Vagina (tissue), 2 donors: Measurements from ENCODE around the gene PCNX2. TPM values are rescaled to one million over a fixed set of nuclear protein-coding genes. Genes with fewer than 3 reads are reported as not detected.

Experiments used
- DNase-seq, 2 donors: peaks; one replicate each; pipeline ENCODE4 v3.0.0-alpha.2; 2017; ENCODE audit errors: extremely low spot score in 2 of 2
- H3K27ac ChIP-seq: fragments of 200-600 bp; sonication (generic); one replicate; pipeline ENCODE4 v1.5.1; 2019
- H3K27me3 ChIP-seq: fragments of 200-600 bp; sonication (generic); one replicate; pipeline ENCODE4 v1.5.1; 2019
- H3K36me3 ChIP-seq, 2 donors: fragments of 200-600 bp; sonication (generic); one replicate each; pipeline ENCODE4 v1.5.1; 2017 to 2019
- H3K4me1 ChIP-seq: fragments of 200-600 bp; sonication (generic); one replicate; pipeline ENCODE4 v1.5.1; 2019
- H3K4me3 ChIP-seq, 2 donors: fragments of 200-600 bp; sonication (generic); 1 replicate in 1 of 2; 2 replicates in 1 of 2; pipeline ENCODE4 v1.5.1; 2016 to 2019
- H3K9me3 ChIP-seq: fragments of 200-600 bp; sonication (generic); one replicate; pipeline ENCODE4 v1.5.1; 2019
- CTCF ChIP-seq, 3 experiments: fragments of 450-650 bp in 2 of 3; fragments of 200-600 bp in 1 of 3; sonication (generic) in 1 of 3; IDR thresholded peaks; one replicate each; pipeline ENCODE4 v1.5.1; 2017 to 2019; ENCODE audit warnings: antibody characterized with exemption in 3 of 3, mild to moderate bottlenecking in 2 of 3, moderate library complexity in 2 of 3
- POLR2A ChIP-seq, 2 donors: fragments of 450-650 bp; IDR thresholded peaks; one replicate each; pipeline ENCODE4 v1.6.1; 2017; ENCODE audit warnings: antibody characterized with exemption in 2 of 2, mild to moderate bottlenecking in 2 of 2, moderate library complexity in 2 of 2
- POLR2AphosphoS5 ChIP-seq, 2 donors: sonication (generic); formaldehyde crosslinking; IDR thresholded peaks; one replicate each; pipeline ENCODE4 v1.9.0; 2017; ENCODE audit warnings: antibody characterized with exemption in 2 of 2, mild to moderate bottlenecking in 2 of 2, low read depth in 1 of 2; ENCODE audit not compliant: insufficient read depth in 1 of 2
- intact Hi-C: fragments of 100-400 bp; cut with DNase I; formaldehyde crosslinking; loops from one replicate; pipeline ENCODE4 v1.15.1; 2023
- total RNA-seq: library from RNA; depleted of rRNA; stranded (reverse); fragments of >200 nt; gene quantifications from one replicate; pipeline ENCODE4 v1.2.3, GENCODE V29; 2016

Gene PCNX2
- total RNA-seq, 1 donor from 2014 or later = 29.2 TPM

GRCh38 chr1:233251201-233251720, 44.3 kb downstream of the PCNX2 start:
- Histone ChIP-seq H3K36me3 (peaks cover 0 to 4% of the 10 kb centered on the region in 2 donors), H3K4me3 (no peak overlapping the region), H3K4me1 (peaks cover 15% of the 10 kb centered on the region), H3K27me3 (no peaks in the 10 kb centered on the region), H3K27ac (no peak overlapping the region), H3K9me3 (no peaks in the 10 kb centered on the region)
- TF ChIP-seq POLR2AphosphoS5 (IDR thresholded peaks at IDR 0.05; ENCODE audit: insufficient read depth in 1 of 2, low read depth in 1 of 2) = no peak
- no peak for TF ChIP-seq POLR2A (IDR thresholded peaks at IDR 0.05)
- no peak for TF ChIP-seq CTCF (IDR thresholded peaks at IDR 0.05)
- no peak for DNase-seq
- intact Hi-C loops = no loop called here

DNA sequence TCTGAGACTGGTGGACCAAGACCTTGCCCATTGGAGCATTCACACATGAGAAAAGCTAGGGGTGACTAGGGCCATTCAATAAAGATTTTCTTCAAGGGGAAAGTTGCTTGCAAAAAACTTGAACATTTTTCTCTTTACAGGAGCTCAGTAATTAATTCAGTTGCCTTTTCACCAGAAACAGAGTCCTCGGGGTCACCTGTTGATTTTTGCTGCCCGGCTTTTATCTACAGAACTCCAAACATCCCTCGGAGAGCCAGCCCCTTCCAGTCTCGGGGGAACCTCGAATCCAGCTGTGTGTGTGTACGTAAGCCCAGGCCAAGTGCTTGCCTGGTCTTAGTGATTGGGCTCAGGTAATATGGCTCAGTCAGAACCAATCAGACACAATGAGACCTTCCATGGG, 47.5 kb downstream of the PCNX2 start:
- no peaks in the 10 kb centered on the region for H3K9me3 ChIP-seq
- no peaks in the 10 kb centered on the region for H3K27me3 ChIP-seq
- no peak for TF ChIP-seq POLR2A (IDR thresholded peaks at IDR 0.05)
- TF ChIP-seq POLR2AphosphoS5 (IDR thresholded peaks at IDR 0.05; ENCODE audit: insufficient read depth in 1 of 2, low read depth in 1 of 2) = no peak
- no peak for TF ChIP-seq CTCF (IDR thresholded peaks at IDR 0.05)
- no peak overlapping the region for H3K27ac ChIP-seq
- H3K4me1 ChIP-seq = peaks cover 14% of the 10 kb centered on the region
- intact Hi-C loops = loop anchor here (10.0 kb wide), 1 partner anchor 1493 kb away; no protein-coding TSS in a partner anchor
- H3K4me3 ChIP-seq = no peak overlapping the region
- H3K36me3 ChIP-seq = peaks cover 0 to 4% of the 10 kb centered on the region in 2 donors
- no peak for DNase-seq

DNA sequence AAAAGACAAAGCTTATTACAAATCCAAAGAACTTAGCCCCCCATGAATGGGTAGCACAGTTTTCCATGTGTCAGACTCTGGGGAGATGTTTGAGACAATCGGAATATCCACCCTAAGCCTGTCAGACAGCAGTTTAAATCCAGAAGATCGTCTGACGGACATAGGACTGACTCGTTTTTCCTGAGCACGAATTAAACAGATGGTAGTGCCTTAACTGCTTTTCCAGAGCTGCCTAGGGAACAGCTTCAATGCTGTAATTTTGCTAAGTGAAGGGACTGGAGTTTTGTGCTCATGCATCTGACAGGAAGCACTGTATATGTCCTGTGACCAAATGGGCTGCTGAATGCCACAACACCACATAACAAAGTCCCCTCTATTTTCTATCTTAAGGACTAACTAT, 48.6 kb downstream of the PCNX2 start:
- no peak for DNase-seq
- no peak for TF ChIP-seq CTCF (IDR thresholded peaks at IDR 0.05)
- TF ChIP-seq POLR2AphosphoS5 (IDR thresholded peaks at IDR 0.05; ENCODE audit: insufficient read depth in 1 of 2, low read depth in 1 of 2) = no peak
- peaks cover 15% of the 10 kb centered on the region for H3K4me1 ChIP-seq
- no peaks in the 10 kb centered on the region for H3K27me3 ChIP-seq
- H3K4me3 ChIP-seq = no peak overlapping the region
- H3K27ac ChIP-seq = no peak overlapping the region
- no peaks in the 10 kb centered on the region for H3K9me3 ChIP-seq
- intact Hi-C loops = loop anchor here (10.0 kb wide), 1 partner anchor 1492 kb away; no protein-coding TSS in a partner anchor
- H3K36me3 ChIP-seq = peaks cover 0 to 4% of the 10 kb centered on the region in 2 donors

DNA sequence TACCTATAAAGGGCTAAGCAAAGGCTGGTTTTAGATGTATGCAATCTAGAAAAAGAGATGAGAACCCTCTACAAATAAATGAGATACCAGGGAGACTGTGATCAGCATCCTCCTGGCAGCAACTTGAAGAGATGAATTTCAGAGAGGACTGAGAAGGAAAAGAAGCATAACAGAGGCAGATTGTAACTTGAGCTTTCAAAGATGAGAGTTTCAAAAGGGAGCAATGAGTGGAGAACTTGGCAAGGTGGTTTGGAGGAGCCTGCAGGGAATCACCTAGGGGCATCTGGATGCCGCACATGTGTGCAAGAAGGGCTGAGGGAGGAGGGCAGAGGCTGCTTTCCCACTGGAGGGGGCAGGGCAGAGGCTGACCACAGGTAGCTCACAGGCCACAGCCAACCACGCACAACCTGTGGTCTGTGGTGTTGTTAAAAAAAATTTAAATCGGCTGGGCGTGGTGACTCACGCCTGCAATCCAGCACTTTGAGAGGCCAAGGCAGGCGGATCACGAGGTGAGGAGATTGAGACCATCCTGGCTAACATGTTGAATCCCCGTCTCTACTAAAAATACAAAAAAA, 50.2 kb downstream of the PCNX2 start:
- H3K36me3 ChIP-seq = no peaks in the 10 kb centered on the region
- intact Hi-C loops = loop anchor here (10.0 kb wide), 1 partner anchor 1490 kb away; no protein-coding TSS in a partner anchor
- TF ChIP-seq CTCF (IDR thresholded peaks at IDR 0.05) (no peak), POLR2AphosphoS5 (IDR thresholded peaks at IDR 0.05; ENCODE audit: insufficient read depth in 1 of 2, low read depth in 1 of 2) (no peak), POLR2A (IDR thresholded peaks at IDR 0.05) (no peak)
- DNase-seq = no peak
- no peak overlapping the region for H3K4me3 ChIP-seq
- H3K27ac ChIP-seq = no peak overlapping the region
- H3K27me3 ChIP-seq = no peaks in the 10 kb centered on the region
- no peaks in the 10 kb centered on the region for H3K9me3 ChIP-seq
- H3K4me1 ChIP-seq = peaks cover 30% of the 10 kb centered on the region

- H3K36me3 ChIP-seq = no peaks in the 10 kb centered on the region
- H3K27me3 ChIP-seq = no peaks in the 10 kb centered on the region
- peaks cover 30% of the 10 kb centered on the region for H3K4me1 ChIP-seq
- DNase-seq = no peak
- H3K27ac ChIP-seq = peak overlapping the region; percentile 0
- TF ChIP-seq CTCF (IDR thresholded peaks at IDR 0.05) = no peak
- no peak for TF ChIP-seq POLR2A (IDR thresholded peaks at IDR 0.05)
- TF ChIP-seq POLR2AphosphoS5 (IDR thresholded peaks at IDR 0.05; ENCODE audit: insufficient read depth in 1 of 2, low read depth in 1 of 2) = no peak
- no peaks in the 10 kb centered on the region for H3K9me3 ChIP-seq
- intact Hi-C loops = loop anchor here (10.0 kb wide), 1 partner anchor 1489 kb away; no protein-coding TSS in a partner anchor
- H3K4me3 ChIP-seq = no peak overlapping the region
Observed at GRCh38 chr1:233244183-233244582, 51.3 kb downstream of the PCNX2 start.
